NT2/D1 (cell line): ENCODE results near the gene MMEL1.

Experiments used
- DNase-seq: peaks from one replicate; pipeline ENCODE4 v3.0.0-alpha.2; 2011; ENCODE audit warnings: low read depth, low spot score
- H3K27me3 ChIP-seq: 2 replicates; pipeline ENCODE4 v1.6.0; 2011; ENCODE audit warnings: mild to moderate bottlenecking; ENCODE audit not compliant: insufficient read length, insufficient read depth
- H3K36me3 ChIP-seq: 2 replicates; pipeline ENCODE4 v1.6.1; 2011; ENCODE audit warnings: mild to moderate bottlenecking, low read length, mixed read lengths; ENCODE audit not compliant: insufficient read depth, insufficient read length
- H3K4me1 ChIP-seq: 2 replicates; pipeline ENCODE4 v1.5.1; 2011; ENCODE audit not compliant: insufficient read depth, insufficient read length
- H3K4me3 ChIP-seq: 2 replicates; pipeline ENCODE4 v1.5.1; 2011; ENCODE audit warnings: low read depth; ENCODE audit not compliant: insufficient read length
- H3K9ac ChIP-seq: 2 replicates; pipeline ENCODE4 v1.6.0; 2011; ENCODE audit warnings: low read depth; ENCODE audit not compliant: insufficient read length
- H3K9me3 ChIP-seq: 2 replicates; pipeline ENCODE4 v1.5.1; 2011; ENCODE audit warnings: mild to moderate bottlenecking, low read length; ENCODE audit not compliant: insufficient read depth
- SUZ12 ChIP-seq: IDR thresholded peaks from 2 replicates; pipeline ENCODE4 v1.6.1; 2011; ENCODE audit not compliant: insufficient read length, insufficient read depth; ENCODE audit errors: extremely low read depth
- YY1 ChIP-seq: IDR thresholded peaks from 2 replicates; pipeline ENCODE4 v1.6.1; 2011; ENCODE audit not compliant: insufficient read length, insufficient read depth
- ZNF274 ChIP-seq: IDR thresholded peaks from 2 replicates; pipeline ENCODE4 v1.6.1; 2011; ENCODE audit warnings: mild to moderate bottlenecking, low read depth, low read length

Gene MMEL1

GRCh38 chr1:2558861-2559260, 74.0 kb downstream of the MMEL1 start:
- Histone ChIP-seq H3K36me3 (no peaks in the 10 kb centered on the region), H3K4me3 (no peak overlapping the region), H3K27me3 (no peaks in the 10 kb centered on the region), H3K9ac (no peak overlapping the region), H3K9me3 (no peaks in the 10 kb centered on the region), H3K4me1 (peaks cover 2% of the 10 kb centered on the region)
- no peak for DNase-seq
- TF ChIP-seq YY1 (no peak), ZNF274 (no peak), SUZ12 (no peak)

- H3K36me3 ChIP-seq = no peaks in the 10 kb centered on the region
- no peaks in the 10 kb centered on the region for H3K27me3 ChIP-seq
- no peak overlapping the region for H3K9ac ChIP-seq
- H3K4me1 ChIP-seq = peaks cover 2% of the 10 kb centered on the region
- DNase-seq = no peak
- no peak overlapping the region for H3K4me3 ChIP-seq
- H3K9me3 ChIP-seq = no peaks in the 10 kb centered on the region
- TF ChIP-seq YY1 = no peak
- TF ChIP-seq SUZ12 = no peak
- no peak for TF ChIP-seq ZNF274
Observed at GRCh38 chr1:2558420-2558819, 74.4 kb downstream of the MMEL1 start.

GRCh38 chr1:2557482-2558400, 75.1 kb downstream of the MMEL1 start:
- no peaks in the 10 kb centered on the region for H3K36me3 ChIP-seq

GRCh38 chr1:2556678-2557481, 75.9 kb downstream of the MMEL1 start:
- DNase-seq = no peak
- H3K4me1 ChIP-seq = peaks cover 2% of the 10 kb centered on the region
- no peaks in the 10 kb centered on the region for H3K36me3 ChIP-seq
- H3K9ac ChIP-seq = peak overlapping the region; percentile 61
- TF ChIP-seq YY1 (no peak), SUZ12 (no peak), ZNF274 (no peak)
- no peaks in the 10 kb centered on the region for H3K27me3 ChIP-seq
- no peak overlapping the region for H3K4me3 ChIP-seq
- H3K9me3 ChIP-seq = no peaks in the 10 kb centered on the region

More at GRCh38 chr1:2557482-2558400, 75.1 kb downstream of the MMEL1 start:
- peaks cover 2% of the 10 kb centered on the region for H3K4me1 ChIP-seq
- H3K4me3 ChIP-seq = no peak overlapping the region
- TF ChIP-seq SUZ12 = no peak
- TF ChIP-seq ZNF274 = no peak
- TF ChIP-seq YY1 = no peak
- DNase-seq = no peak
- H3K27me3 ChIP-seq = no peaks in the 10 kb centered on the region
- H3K9me3 ChIP-seq = no peaks in the 10 kb centered on the region
- no peak overlapping the region for H3K9ac ChIP-seq

- no peak for DNase-seq
- H3K9me3 ChIP-seq = no peaks in the 10 kb centered on the region
- peak within 1 kb of the TSS; percentile 61 for H3K9ac ChIP-seq
- no peak within 1 kb of the TSS for H3K4me3 ChIP-seq
- no peaks in the 10 kb centered on the region for H3K27me3 ChIP-seq
- H3K4me1 ChIP-seq = peaks cover 2% of the 10 kb centered on the region
- H3K36me3 ChIP-seq = no peaks in the 10 kb centered on the region
- TF ChIP-seq ZNF274 (no peak), SUZ12 (no peak), YY1 (no peak)
Observed at GRCh38 chr1:2556277-2556677, 76.5 kb downstream of the MMEL1 start, which contains the start of gene TNFRSF14. TSS of gene TNFRSF14 (plus strand) at chr1:2556371. CDS start at chr1:2556665, 294 bp downstream.

- no peaks in the 10 kb centered on the region for H3K27me3 ChIP-seq
- no peak for TF ChIP-seq ZNF274
- TF ChIP-seq YY1 = no peak
- no peak for TF ChIP-seq SUZ12
- DNase-seq = no peak
- H3K4me3 ChIP-seq = no peak overlapping the region
- no peaks in the 10 kb centered on the region for H3K9me3 ChIP-seq
- peak overlapping the region; percentile 61 for H3K9ac ChIP-seq
- no peaks in the 10 kb centered on the region for H3K36me3 ChIP-seq
- peaks cover 2% of the 10 kb centered on the region for H3K4me1 ChIP-seq
Observed at GRCh38 chr1:2555634-2556276, 77.1 kb downstream of the MMEL1 start.
